HG02981 (cell line): ENCODE measurements around the gene NAA35.
"Not testable (repeated sequence)": the region's sequence is repeated elsewhere in the genome, so short reads cannot be mapped to it uniquely, and the experiment has no call there.

Experiments used
- ATAC-seq: cut with Tn5 transposase; IDR thresholded peaks from one replicate; pipeline ENCODE4 v1.9.1; 2021; ENCODE audit warnings: mild to moderate bottlenecking, moderate library complexity; ENCODE audit not compliant: unreplicated experiment

Gene NAA35

DNA sequence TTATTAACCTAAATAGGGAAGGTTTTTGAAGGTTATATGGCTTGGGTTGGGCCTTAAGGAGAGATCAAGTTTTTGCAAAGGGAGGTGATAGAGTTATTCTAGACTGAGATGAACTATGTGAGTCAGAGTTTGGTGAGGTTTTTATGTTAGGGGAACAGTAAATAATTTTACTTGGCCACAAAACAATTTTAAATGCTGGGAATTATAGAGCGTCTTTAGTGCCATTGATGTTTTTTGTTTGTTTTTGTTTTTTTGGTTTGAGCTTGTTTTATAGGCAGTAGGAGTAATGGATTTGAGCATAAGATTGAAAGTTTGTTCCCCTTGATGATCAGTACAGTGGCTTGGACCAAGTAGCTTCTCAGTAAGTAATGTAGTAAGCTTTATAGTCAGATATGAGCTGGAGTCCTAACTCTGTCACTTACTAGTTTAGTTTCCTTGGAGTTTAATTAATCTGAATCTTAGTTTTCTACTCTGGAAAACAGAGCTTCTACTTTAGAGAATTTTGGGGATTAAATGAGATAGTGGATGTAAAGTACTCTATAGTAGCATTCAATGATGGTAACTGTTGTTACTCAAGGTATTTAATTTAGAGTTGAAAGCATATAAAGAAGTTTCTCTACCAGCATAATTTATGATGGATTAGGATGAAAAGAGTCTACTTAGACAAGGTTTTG, 2.9 kb downstream of the NAA35 start:
- no peak for ATAC-seq

DNA sequence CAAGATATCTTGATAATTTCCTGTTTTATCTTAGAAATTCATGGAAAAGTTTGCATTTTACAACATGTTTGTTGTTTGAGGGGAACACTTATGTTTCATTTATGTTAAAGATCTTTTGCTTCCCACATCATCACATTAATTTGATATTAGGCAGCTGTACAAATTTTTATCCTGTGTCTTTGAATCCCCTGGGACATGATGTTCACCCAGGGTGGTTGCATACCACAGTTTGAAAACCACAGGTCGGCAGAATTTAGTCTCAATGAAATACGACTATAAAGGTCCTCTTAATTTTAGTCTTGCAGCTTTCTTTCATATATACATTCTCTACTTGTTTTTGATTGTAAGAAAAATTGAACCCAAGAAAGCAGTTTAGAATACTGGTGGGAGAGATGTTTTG, 3.7 kb downstream of the NAA35 start:
- ATAC-seq = no peak

DNA sequence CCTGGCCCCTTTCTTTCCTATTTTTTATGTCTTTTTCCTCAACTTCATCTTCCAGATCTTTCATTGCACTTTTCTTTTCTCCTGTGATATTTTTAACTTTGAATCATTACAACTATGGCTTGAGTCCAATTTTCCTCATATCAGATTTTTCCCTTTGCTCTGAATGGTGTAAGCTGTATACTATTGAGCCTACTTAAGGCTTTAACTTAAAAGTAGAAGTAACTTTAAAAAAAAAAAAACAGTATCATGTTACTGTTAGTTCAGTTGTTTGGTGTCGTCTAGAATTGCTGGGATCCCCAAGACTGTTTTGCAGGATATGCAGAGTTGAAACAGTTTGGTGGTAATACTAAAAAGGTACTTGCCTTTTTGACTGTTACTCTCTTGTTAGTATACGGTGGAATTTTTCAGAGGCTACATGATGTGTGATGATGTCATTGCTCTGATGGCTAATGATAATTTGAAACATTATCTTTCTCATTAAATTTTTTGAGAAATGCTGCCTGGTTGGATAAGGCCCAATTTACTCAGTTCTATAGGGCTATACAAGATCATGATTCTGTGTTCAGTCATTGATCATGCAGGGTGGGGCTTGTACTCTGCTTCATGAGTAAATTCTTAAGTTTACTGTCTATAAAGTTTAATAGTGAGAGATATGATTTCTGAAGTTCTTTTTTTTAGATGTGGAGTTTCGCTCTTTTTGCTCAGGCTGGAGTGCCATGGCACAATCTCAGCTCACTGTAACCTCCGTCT, 8.8 kb downstream of the NAA35 start:
- no peak for ATAC-seq

DNA sequence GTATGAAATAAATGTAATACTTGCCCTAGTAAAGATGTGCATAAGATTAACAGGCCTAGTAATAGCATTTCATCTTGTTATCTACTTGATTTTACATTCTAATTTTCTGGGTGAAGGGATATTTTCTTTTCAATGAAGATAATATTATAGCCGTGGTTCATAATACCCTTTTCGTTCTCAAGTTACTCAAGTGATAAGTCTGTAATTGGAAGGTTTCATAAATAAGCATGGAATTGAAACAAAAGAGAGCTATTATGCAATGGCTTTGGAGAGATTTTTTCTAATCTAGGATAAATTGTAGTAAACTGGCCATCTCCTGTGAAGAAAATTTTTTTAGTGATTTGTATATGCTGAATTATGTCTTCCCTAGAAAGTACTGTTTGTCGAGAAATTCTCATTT, 19.0 kb downstream of the NAA35 start:
- ATAC-seq = no peak

DNA sequence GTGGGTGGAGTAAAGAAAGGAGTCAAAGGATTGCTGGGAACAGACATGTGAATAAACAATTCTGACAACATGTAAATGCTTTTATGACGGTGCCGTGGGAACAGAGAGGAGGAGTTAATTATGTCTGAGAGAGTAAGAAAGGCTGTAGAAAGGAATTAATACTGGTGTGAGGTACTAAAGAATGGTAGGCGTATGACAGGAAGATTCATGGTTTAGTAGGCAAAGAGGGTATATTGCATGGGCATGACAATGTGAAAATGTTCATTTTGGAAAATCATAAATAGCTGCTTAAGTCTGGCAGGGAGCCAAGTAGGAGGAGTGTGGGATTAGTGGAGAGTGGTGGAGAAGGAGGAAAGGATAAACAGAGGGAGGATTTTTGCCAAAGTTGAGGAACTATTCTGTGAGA, 19.7 kb downstream of the NAA35 start:
- ATAC-seq = no peak

DNA sequence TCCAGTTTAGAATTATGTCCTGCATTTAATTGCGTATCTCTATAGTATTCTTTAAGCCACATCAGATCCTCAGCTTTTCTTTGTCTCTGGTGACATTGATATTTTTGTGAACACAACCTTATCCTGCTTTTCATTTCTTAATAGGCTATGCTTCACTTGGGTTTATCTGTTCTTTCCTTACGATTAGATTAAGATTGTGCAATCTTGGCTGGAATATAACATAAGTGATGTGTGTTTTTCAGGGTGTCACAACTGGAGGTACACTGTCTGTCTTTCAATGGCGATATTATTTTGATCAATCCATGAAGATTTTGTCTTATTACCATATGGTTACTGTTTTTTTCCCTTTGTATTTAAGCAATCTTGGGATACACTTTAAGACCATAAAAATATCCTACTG, 23.6 kb downstream of the NAA35 start:
- ATAC-seq = no peak

DNA sequence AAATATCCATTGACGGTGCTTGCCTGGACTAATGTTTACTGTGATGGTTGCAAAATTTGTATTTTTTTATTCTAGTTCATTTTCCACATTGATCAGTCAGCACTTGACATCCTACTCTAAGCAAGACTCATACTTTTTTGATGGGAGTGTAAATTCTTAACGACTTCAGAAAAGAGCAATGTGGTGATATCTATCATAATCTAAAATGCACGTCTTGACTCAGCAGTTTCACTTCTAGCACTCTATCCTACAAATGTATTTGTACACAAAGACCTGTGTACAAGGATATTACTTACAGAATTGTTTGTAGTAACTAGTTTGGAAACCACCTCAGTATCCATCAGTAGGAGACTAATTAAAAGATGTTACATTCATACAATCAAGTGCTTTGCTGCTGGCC, 24.0 kb downstream of the NAA35 start:
- ATAC-seq = no peak

DNA sequence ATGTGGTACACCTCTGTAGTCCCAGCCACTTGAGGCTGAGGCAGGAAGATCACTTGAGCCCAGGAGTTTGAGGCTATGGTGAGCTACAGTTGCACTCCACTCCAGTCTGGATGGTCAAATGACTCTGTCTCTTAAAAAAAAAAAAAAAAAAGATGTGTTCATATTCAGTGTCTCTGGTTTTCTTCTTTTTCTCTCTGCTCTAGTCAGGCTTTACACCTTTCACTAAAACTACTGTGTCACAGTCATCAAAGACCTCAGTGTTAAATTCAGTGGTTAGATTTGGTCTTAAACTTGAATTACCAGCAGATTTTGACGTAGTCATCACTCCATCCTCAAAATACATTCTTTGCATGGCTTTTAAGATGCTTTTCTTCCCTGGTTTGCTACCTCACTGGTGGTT, 28.8 kb downstream of the NAA35 start:
- ATAC-seq = no peak

DNA sequence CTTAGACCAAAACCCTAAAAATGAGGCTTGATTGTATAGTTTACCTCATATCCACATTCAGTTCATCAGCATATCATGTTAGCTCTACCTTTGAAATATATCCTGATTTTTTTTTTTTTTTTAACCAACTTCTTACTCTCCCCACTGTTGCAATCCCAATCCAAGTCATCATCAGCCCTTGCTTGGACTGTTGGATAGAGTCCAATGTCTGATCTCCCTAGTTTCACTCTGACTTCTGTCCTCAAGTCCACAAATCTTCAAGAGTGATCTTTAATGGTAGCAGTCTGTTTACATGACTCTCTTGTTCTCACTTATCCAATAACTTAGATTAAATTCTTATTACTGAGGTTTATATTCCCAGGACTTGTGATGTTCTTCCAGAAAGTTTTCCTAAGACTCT, 30.8 kb downstream of the NAA35 start:
- no peak for ATAC-seq

DNA sequence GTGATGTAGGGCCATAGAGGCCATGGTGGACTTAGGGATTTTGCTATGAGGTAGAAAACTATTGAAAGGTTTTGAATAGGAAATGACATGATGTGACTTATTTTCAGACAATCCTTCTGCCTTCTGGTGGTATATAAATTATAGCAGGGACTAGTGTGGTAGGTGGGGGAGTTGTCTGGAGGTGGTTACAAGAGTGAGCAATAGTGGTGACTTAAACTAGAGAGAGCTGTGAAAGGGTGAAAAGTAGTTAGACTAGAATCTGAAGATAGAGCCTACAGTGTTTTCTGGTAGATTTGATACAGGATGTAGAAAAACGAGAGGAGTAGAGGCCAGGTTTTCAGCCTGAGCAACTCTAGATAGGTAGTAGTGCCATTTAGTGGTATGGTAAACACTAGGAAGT, 32.3 kb downstream of the NAA35 start:
- ATAC-seq = no peak

DNA sequence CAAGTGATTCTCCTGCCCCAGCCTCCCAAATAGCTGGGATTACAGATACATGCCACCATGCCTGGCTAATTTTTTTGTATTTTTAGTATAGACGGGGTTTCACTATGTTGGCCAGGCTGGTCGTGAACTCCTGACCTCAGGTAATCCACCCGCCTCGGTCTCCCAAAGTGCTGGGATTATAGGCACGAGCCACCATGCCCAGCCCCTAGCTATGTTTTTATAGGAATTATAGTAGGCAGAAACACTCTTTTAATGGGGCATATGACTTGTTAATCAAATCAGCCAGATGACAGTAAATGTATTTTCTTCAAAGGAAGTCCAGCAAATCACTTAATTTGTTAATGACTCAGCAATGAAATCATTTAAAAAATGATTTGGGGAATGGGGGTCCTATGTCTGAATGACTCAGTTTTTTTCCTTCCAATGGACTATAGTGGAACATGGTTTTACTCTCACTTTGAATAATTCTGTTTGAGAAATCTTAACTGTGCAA, 33.2 kb downstream of the NAA35 start:
- not testable (repeated sequence) for ATAC-seq

DNA sequence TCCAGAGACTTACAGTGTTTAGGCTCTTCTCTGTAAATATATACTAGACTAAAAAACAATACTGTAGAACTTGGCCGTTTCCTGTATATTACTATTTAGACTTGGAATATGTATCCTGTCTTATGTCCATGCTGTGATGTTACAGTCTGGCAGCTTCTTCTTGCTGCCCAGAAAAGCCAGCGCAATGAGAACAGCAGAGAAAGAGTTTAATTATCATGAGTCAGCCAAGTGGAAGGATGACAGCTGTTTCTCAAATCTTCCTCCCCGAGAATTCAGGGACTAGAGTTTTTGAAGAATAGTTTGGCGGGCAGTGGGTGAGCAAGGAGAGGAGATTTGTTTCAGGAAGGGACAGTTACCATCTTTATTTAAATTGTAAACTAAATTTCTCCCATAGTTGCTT, 37.5 kb downstream of the NAA35 start:
- ATAC-seq = no peak

DNA sequence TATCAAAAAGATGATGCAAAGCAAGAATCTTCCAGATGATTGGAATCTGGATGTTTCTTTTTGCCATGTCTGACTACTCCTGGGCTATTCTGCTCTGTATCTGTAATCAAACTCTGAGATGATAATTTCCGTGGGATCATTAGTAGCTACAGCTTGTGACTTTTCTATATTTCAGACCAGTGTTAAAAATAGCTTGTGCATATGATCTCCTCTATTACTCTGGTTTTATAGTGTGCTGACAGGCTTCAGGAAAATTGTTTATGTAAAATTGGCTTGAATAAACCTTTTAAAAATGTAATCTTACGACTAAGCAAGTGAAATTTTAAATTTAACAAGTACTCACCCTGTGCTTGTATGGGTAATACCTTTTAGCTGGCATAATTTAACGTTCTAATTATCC, 40.4 kb downstream of the NAA35 start:
- ATAC-seq = no peak

DNA sequence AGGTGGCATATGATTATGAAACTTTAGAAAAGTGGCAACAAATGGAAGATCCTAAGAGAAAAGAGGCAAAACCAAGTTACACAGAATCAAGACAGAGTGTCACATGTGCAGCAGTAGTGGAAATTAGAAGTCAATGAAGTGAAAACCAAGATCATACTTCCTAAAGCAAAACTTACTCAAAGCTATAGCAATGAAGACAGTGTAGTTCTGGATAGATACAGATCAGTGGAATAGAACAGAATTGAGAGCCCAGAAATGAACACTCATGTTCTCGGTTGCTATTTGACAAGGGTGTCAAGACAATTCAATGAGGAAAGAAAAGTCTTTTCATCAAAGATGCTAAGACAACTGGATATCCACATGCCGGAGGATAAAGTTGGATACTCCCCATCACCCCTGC, 43.5 kb downstream of the NAA35 start:
- ATAC-seq = no peak

DNA sequence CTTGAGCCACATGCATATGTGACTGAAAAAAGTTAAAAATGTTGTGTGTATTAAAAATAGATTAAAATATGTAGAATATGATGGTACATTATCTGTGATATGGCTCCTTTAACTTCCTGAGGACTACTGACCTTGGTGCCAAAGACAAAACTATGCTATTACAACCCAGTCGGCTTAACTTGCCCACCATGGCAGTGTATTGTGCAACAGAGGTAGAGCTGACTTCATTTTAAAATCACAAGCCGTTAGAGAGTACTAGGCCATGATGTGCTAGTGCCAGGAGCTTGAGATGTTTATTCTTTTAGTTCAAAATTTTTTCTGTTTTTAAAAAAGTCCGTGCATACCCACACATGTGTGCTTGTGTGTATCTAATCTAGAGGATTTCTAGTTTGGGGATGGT, 46.3 kb downstream of the NAA35 start:
- ATAC-seq = no peak

DNA sequence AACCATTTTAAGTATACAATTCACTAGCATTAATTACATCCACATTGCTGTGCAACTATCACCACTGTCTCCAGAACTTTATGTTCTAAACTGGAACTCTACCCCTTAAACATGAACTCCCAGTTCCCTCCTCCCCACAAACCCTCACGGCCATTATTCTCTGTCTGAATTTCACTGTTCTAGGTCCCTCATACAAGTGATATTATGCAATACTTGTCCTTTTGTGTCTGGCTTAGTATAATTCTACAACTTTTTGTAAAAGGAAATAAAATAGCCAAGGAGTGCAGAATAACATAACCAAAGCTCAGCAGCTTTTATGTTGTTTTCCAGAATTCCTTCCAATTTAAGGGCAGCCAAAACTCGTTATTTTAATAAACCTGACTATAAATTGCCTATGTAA, 53.2 kb downstream of the NAA35 start:
- ATAC-seq = no peak

DNA sequence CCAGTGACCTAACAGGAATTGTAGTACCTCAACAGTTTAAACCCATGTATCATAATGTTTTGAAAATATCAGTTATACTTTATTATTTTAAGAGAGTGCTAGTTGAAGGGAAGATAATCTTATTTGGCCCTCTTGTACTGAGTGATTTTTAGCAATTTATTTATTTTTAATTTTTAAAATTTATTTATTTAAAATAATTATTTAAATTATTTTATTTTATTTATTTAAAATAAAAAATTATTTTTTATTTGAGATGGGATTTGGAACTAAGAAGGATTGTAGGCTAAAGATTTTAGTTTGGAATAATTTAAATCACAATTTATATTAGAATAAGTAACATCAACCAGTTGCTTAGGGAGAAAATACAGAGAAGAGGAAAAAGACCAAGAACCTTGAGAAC, 54.2 kb downstream of the NAA35 start:
- no peak for ATAC-seq

DNA sequence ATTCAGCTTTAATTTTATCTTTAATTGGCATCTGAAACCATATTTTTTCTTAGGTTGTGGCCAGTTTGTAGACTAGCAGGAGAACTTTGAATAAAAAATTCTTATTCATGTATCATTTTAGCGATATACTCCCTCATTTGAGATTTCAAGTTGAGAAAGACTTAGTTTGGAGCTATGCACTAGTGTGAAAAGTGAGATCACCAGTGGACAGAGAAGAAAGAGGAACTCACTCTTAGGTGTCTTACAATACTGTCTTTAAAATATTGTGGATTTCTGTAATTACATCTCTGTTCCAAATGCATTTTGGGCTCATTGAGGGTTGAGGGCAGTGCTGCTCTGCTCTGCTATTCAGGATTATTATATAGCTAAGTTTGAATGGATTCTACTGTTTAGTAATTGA, 54.7 kb downstream of the NAA35 start:
- no peak for ATAC-seq

DNA sequence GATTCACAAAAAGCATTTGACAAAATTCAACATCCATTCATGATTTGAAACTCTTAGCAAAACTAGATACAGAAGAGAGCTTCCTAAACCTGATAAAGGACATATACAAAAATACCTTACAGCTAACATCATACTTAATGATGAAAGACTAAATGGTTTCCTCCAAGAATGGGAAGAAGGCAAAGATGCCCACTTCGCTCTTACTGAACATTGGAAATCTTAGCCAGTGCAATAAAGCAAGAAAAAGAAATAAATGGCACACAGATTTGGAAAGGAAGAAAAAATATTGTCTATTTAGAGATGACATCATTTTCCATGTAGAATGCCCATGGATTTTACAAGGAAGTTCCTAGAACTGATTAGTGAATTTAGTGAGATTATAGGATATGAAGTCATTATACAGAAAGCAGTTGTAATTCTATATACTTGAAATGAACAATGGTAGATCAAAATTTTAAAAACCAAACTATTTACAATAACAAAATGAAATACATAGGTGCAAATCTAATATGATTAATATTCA, 64.4 kb downstream of the NAA35 start:
- no peak for ATAC-seq

DNA sequence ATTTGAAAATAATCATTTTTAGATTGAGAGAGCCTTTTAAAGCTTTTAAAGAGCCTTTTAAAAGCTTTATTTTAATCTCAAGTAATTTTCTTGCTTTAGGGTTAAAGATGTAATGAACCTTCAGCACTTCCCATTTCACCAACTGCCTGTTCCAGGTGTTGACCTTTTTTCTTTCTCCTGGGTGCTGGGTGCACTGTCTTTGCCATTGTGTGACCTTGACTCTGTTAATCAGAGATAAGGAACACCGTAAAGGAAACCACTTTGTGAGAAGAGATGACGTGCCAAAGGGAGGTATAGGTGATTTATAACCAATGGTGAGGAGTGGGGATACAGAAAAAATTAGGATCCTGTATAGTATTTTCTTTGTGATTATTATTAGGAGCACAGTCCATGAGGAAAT, 68.2 kb downstream of the NAA35 start:
- ATAC-seq = no peak

DNA sequence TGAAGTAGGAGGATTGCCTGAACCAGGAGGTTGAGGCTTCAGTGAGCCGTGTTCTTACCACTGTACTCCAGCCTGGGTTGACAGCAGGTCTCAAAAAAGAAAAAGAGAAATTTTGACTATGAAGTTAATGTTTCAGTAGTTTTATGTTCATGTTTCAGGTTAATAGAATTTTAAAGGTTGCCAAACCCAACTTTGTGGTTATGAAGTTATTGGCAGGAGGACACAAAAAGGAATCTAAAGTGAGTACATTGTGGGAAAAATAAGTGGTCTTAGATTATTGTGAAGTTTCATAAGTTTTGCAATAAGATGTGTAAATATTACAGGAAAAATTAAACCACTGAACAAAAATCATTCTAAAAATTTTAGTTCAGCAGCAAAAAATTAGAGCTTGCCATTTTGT, 79.8 kb downstream of the NAA35 start:
- ATAC-seq = no peak

DNA sequence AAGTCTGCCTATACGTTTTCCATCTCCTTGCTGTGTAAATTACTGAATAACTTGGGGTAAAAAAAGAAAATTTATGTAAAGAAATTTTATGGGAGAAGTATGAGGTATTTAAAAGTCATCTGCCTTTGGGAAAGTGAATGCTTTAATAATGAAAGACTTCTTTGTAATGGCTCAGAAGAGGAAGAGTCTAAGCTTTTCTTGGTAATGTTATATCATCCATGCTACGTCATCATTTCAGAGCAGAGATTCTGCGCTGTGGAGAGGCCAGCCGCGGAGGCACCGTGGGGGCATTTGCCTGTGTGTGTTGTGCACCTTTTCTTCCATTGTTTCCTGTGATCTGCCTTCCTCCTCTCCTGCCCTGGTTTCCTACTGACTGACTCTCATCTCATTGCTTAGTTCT, 80.2 kb downstream of the NAA35 start:
- no peak for ATAC-seq
